GM18907 (cell line): ENCODE measurements around the gene SAMD13.
"Not testable (repeated sequence)": the region's sequence is repeated elsewhere in the genome, so short reads cannot be mapped to it uniquely, and the experiment has no call there.

Experiments used
- ATAC-seq: cut with Tn5 transposase; IDR thresholded peaks from one replicate; pipeline ENCODE4 v1.9.1; 2021; ENCODE audit warnings: mild to moderate bottlenecking, moderate library complexity; ENCODE audit not compliant: unreplicated experiment

SAMD13 gene

GRCh38 chr1:84282780-84283333 lies 18.7 kb upstream of the SAMD13 start:
- ATAC-seq, result peak; percentile 83

GRCh38 chr1:84283381-84283780 lies 18.1 kb upstream of the SAMD13 start:
- no peak for ATAC-seq

- no peak for ATAC-seq
Observed at GRCh38 chr1:84286071-84286470, 15.4 kb upstream of the SAMD13 start.

GRCh38 chr1:84287389-84287788 lies 14.1 kb upstream of the SAMD13 start:
- ATAC-seq, result not testable (repeated sequence)

- ATAC-seq, result no peak
Observed at GRCh38 chr1:84289169-84289785, 12.2 kb upstream of the SAMD13 start.

GRCh38 chr1:84291882-84292655 lies 9.4 kb upstream of the SAMD13 start:
- no peak for ATAC-seq

GRCh38 chr1:84293766-84294165 lies 7.7 kb upstream of the SAMD13 start:
- ATAC-seq, result no peak

GRCh38 chr1:84294751-84295150 lies 6.8 kb upstream of the SAMD13 start:
- ATAC-seq, result no peak

GRCh38 chr1:84297546-84298244 lies 3.8 kb upstream of the SAMD13 start:
- ATAC-seq, result peak; percentile 11

GRCh38 chr1:84298328-84298683 lies 3.2 kb upstream of the SAMD13 start:
- peak; percentile 77 for ATAC-seq

- ATAC-seq, result peak; percentile 54
Observed at GRCh38 chr1:84298684-84299535, 2.6 kb upstream of the SAMD13 start.

- ATAC-seq, result no peak
Observed at GRCh38 chr1:84299536-84300170, 1.9 kb upstream of the SAMD13 start.

GRCh38 chr1:84300501-84300900 lies 1.0 kb upstream of the SAMD13 start:
- no peak for ATAC-seq

GRCh38 chr1:84301785-84302385 lies 377 bp downstream of the SAMD13 start:
- ATAC-seq, result no peak

GRCh38 chr1:84303314-84303830 lies 1.9 kb downstream of the SAMD13 start:
- ATAC-seq, result no peak

- ATAC-seq, result no peak
Observed at GRCh38 chr1:84307398-84307797, 5.9 kb downstream of the SAMD13 start.

GRCh38 chr1:84311296-84311695 lies 9.8 kb downstream of the SAMD13 start:
- no peak for ATAC-seq

- ATAC-seq, result no peak
Observed at GRCh38 chr1:84319662-84320061, 18.2 kb downstream of the SAMD13 start.

- ATAC-seq, result no peak
Observed at GRCh38 chr1:84327830-84328229, 26.3 kb downstream of the SAMD13 start.
